ENCODE measurements around the gene TLE6.

DNA sequence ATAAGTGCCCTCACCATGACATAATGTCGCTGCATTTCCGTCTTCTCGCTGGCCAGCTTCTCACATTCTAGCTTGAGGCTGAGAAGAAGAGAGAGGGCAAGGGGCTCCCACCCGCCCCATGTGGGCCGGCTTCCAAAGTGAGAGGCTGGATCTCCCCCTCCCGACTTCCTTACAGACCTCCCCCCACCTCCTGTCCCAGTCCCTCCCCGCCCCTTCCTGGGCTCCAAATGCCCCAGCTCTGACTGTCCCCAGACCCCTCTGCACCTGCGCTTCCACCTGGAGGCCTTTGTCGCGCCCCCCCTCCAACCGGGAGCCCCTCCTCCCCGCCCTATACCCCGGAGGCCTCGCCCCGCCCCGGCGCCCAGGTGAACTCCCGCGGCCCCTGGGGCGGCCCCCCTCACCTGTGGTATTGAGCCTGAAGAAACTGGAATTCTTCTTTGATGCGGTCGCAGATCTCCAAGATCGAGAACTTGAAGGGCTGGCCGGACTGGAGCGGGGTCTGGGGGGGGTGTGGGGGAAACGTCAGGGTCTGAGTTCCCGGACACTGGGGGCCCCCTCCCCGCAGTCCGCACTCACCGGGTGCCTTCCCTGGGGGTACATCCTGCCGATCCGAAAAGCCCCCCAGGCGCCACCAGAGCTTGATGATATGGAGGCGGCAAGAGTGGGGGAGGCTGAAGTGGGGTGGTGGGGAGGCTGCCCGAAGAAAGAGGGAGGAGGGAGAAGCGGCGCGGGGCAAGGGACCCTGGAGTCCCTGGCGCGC lies 51.1 kb downstream of the TLE6 start:
- TF ChIP-seq, protein P1, sequence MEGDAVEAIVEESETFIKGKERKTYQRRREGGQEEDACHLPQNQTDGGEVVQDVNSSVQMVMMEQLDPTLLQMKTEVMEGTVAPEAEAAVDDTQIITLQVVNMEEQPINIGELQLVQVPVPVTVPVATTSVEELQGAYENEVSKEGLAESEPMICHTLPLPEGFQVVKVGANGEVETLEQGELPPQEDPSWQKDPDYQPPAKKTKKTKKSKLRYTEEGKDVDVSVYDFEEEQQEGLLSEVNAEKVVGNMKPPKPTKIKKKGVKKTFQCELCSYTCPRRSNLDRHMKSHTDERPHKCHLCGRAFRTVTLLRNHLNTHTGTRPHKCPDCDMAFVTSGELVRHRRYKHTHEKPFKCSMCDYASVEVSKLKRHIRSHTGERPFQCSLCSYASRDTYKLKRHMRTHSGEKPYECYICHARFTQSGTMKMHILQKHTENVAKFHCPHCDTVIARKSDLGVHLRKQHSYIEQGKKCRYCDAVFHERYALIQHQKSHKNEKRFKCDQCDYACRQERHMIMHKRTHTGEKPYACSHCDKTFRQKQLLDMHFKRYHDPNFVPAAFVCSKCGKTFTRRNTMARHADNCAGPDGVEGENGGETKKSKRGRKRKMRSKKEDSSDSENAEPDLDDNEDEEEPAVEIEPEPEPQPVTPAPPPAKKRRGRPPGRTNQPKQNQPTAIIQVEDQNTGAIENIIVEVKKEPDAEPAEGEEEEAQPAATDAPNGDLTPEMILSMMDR (IDR thresholded peaks at IDR 0.05; ENCODE audit: low read length): no peak
- no peak for TF ChIP-seq EZH2phosphoT487 (IDR thresholded peaks at IDR 0.05; ENCODE audit: low read length)
